Measurements from ENCODE around the gene SLC38A9. TPM values are rescaled to one million over a fixed set of nuclear protein-coding genes. Genes with fewer than 3 reads are reported as not detected.

The SLC38A9 gene
- polyA plus RNA-seq, 2 of the 4 experiments (the other 2 are of a cell fraction): 22.8 to 37.3 TPM

DNA sequence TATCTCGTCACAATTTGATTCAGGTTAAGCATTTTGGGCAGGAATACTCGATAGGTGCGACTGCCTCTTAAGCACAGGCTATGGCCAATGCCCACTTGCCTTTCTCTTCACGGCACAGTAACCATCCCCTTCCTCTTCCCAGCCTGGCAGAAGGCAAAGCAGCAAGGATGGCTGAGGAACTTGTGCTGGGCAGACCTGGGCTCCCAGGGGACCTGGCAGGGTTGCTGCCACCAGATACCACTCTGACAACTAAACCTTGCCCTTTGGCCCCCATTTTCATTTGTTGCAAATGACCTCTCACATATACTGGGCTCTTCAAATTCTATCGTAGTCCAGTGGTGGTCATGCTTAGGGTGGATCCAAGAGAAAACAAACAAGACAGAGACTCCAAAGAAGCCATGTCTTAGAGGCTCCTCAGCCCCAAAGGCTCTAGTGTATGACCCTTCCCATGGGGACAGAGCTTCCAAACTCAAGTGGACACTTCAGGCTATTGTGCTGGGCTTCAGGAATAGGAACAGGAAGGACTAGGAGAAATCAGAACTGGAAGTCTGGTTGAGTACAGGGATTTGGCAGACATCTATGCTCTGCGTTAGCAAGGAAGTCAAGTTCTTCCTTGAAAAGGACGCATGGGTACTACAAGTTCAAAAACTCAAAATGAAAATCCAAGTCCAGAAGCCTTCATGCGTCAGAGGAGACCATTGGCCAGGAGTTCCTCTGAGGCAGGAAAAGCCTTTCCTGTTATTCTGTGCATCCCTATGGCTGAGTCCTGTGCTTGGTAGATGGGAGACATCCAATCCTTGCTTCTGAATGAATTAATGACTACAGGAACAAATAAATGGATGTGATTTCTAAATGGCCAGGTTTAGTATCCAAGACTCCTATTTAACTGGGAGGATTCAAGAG lies 112.7 kb downstream of the SLC38A9 start:
- FAIRE-seq: no peak
- Histone ChIP-seq H3K4me1 (peaks cover 70% of the 10 kb centered on the region), H3K4me2 (peak overlapping the region; percentile 77; the same call in 2 of the 3 replicates), H3K4me3 (no peak overlapping the region), H3K9me3 (no peaks in the 10 kb centered on the region), H3K27ac (peak overlapping the region; percentile 84 to 86)
- no peak for TF ChIP-seq HOXB5 (CRISPR knock-in tag; IDR thresholded peaks at IDR 0.05)
- no peak for TF ChIP-seq CEBPB (IDR thresholded peaks at IDR 0.05)
- no peak for TF ChIP-seq NR3C1 (IDR thresholded peaks at IDR 0.05)
- TF ChIP-seq KDM1A (IDR thresholded peaks at IDR 0.05; ENCODE audit: low read depth): no peak
- CTCF ChIA-PET: no interaction called here
- POLR2A ChIA-PET: no interaction called here
- no peak for DNase-seq (ENCODE audit: low read depth in 1 of 2, low spot score in 1 of 2)
- no peak for ATAC-seq
- 91% methylated on average over 8 of the region's 8 CpGs for WGBS (ENCODE audit: missing lambda C conversion rate)

DNA sequence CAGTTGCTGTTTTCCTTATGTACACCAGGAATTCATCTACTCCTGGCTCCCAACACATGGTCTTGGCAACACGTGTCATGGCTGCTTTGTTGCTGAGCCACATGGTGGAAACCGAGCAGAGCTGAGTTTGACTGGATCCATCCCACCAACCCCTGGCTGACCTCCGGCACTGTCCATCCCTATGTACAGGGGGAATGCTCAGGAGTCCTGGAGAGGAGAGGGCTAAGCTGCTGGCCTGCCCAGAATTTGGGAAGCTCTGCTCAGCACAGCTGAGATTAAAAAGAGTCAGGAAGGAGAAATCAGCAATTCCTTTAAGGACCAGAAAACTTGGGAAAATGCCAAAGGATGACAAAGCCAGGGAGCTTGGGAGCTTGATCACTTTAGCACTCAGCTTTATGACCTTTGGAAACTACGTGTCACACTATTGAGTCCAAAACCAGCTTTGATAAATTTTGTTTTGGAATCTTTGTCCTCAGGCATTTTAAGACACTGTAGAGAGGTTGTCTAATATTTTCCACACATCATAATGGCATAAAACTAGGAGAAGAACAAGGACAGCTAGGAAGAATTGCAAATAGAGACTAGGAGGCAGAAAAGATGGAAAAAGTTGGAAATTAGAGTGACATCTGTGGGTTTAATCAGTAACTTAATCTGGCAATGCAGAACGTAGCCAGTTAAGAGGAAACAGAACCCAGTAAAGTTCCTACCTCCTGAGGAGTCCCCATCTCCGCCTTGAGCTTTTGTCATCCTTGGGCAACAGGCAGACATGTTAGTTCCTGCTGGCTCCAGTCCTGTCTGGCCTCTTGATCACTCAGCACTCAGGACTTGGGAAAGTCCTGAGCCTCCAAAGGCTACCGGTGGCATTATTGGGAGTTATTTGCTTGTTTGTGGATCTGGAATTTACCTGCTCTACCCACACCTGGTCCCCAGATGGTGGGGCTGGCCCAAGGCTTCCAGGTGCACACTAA lies 114.8 kb downstream of the SLC38A9 start:
- DNase-seq (ENCODE audit: low read depth in 1 of 2, low spot score in 1 of 2) (peak in 1 of 2 experiments; percentile 80), ATAC-seq (peak; percentile 49 to 57), FAIRE-seq (no peak)
- Histone ChIP-seq H3K4me1 (peaks cover 49% of the 10 kb centered on the region), H3K4me3 (no peak overlapping the region), H3K27ac (peak overlapping the region; percentile 80 to 84), H3K9me3 (no peaks in the 10 kb centered on the region), H3K4me2 (peak overlapping the region; percentile 64)
- WGBS (ENCODE audit: missing lambda C conversion rate): 25% methylated on average over 7 of the region's 7 CpGs
- TF ChIP-seq ZNF302 (CRISPR knock-in tag; IDR thresholded peaks at IDR 0.05): 0 out of 2 replicates have a peak, but pooled peaks have one; percentile 44
- 0 out of 2 replicates have a peak, but pooled peaks have one; percentile 32 for TF ChIP-seq ATOH8 (CRISPR knock-in tag; IDR thresholded peaks at IDR 0.05; ENCODE audit: low read depth)
- peak; percentile 8 for TF ChIP-seq MAFK (IDR thresholded peaks at IDR 0.05; ENCODE audit: partially characterized antibody)
- peak; percentile 77 for TF ChIP-seq MAX (IDR thresholded peaks at IDR 0.05)
- TF ChIP-seq BCL3 (IDR thresholded peaks at IDR 0.05): no peak
- TF ChIP-seq, protein P1, sequence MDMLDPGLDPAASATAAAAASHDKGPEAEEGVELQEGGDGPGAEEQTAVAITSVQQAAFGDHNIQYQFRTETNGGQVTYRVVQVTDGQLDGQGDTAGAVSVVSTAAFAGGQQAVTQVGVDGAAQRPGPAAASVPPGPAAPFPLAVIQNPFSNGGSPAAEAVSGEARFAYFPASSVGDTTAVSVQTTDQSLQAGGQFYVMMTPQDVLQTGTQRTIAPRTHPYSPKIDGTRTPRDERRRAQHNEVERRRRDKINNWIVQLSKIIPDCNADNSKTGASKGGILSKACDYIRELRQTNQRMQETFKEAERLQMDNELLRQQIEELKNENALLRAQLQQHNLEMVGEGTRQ (IDR thresholded peaks at IDR 0.05): 0 out of 2 replicates have a peak, but pooled peaks have one; percentile 9
- no peak for TF ChIP-seq NFE2L2 (conservative IDR thresholded peaks at IDR 0.05; ENCODE audit: low read length)
- no peak for TF ChIP-seq JUN (IDR thresholded peaks at IDR 0.05)
- TF ChIP-seq HOXB13 (CRISPR knock-in tag; IDR thresholded peaks at IDR 0.05; ENCODE audit: low read depth): peak; percentile 61; the same call in 1 of the 2 replicates
- TF ChIP-seq, protein P2, sequence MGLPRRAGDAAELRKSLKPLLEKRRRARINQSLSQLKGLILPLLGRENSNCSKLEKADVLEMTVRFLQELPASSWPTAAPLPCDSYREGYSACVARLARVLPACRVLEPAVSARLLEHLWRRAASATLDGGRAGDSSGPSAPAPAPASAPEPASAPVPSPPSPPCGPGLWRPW (IDR thresholded peaks at IDR 0.05): no peak
- POLR2A ChIA-PET: interaction anchor here (0.6 to 1.6 kb wide), 2 partner anchors 21 to 63 kb away, joined by 3 to 4 read pairs; partner anchors contain the start of gene PLPP1
- CTCF ChIA-PET: interaction anchor here (0.7 to 2.0 kb wide), 2 partner anchors 13 to 95 kb away, joined by 3 to 7 read pairs; no protein-coding TSS in a partner anchor

GRCh38 chr5:55594671-55595070 lies 117.5 kb downstream of the SLC38A9 start:
- CTCF ChIA-PET: no interaction called here
- H3K27ac ChIP-seq: no peak overlapping the region
- H3K9me3 ChIP-seq: no peaks in the 10 kb centered on the region
- FAIRE-seq (no peak), ATAC-seq (no peak), DNase-seq (ENCODE audit: low read depth in 1 of 2, low spot score in 1 of 2) (no peak)
- 86% methylated on average over 2 of the region's 2 CpGs for WGBS (ENCODE audit: missing lambda C conversion rate)
- no peak overlapping the region for H3K4me2 ChIP-seq
- H3K4me3 ChIP-seq: no peak overlapping the region
- POLR2A ChIA-PET: no interaction called here
- peaks cover 27% of the 10 kb centered on the region for H3K4me1 ChIP-seq
- TF ChIP-seq HOXA7 (CRISPR knock-in tag; IDR thresholded peaks at IDR 0.05): no peak
- no peak for TF ChIP-seq ELK1 (IDR thresholded peaks at IDR 0.05; ENCODE audit: low read depth, low read length)
- no peak for TF ChIP-seq RFX5 (IDR thresholded peaks at IDR 0.05)
- TF ChIP-seq SREBF2 (IDR thresholded peaks at IDR 0.05): no peak
- no peak for TF ChIP-seq E2F6 (IDR thresholded peaks at IDR 0.05; ENCODE audit: borderline replicate concordance, low read depth)
- no peak for TF ChIP-seq ZFP36 (IDR thresholded peaks at IDR 0.05; ENCODE audit: borderline replicate concordance, partially characterized antibody)
- TF ChIP-seq PBX3 (IDR thresholded peaks at IDR 0.05): no peak
- TF ChIP-seq HEYL (CRISPR knock-in tag; IDR thresholded peaks at IDR 0.05): no peak
- TF ChIP-seq RNF2 (IDR thresholded peaks at IDR 0.05; ENCODE audit: borderline replicate concordance, low read depth): no peak
- no peak for TF ChIP-seq CBX8 (IDR thresholded peaks at IDR 0.05)
- TF ChIP-seq CEBPB (IDR thresholded peaks at IDR 0.05): no peak
- TF ChIP-seq TP53 (CRISPR knock-in tag; IDR thresholded peaks at IDR 0.05): no peak

Measured in A549 (cell line).